ENCODE measurements around the gene TEX55.

TEX55 gene

DNA sequence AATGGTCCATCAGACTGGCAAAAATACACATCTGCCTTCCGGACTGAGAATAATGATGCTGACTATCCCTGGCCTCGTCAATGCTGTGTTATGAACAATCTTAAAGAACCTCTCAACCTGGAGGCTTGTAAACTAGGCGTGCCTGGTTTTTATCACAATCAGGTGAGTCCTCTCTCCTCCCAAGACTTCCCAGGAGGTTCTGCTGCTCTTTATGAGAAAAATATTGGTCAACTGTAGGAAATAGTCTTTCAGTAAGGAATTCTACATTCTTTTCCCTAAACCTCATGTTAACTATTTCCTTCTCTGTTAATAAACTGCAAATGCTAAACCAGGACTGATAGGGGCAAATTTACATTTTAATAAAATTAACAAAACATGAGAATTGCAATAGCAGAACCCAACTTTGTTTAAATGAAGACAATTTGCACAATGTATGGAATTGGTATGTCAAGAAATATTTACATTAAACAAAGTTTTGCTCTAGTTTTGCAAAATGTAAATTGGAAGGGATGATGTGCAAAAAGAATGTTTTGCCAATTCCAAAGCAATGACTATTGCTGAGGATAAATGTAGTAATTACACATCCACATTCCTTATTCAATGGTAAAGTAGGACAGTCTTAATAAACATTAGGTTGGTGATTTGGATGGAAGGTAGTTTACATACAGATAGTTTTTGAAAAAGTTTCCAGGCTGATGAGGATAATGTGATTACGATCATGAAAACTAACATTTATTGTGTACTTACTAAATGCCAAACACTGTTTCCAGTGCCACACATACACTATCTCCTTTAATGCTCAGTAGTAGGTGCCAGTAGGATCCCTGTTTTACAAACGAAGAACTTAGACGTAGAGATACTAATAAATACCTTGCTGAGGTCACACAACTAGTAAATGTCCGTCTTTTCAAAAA, 48.5 kb downstream of the TEX55 start:
- Histone ChIP-seq H3K36me3 (ENCODE audit: control insufficient read depth in 2 of 2, insufficient read depth in 1 of 2, low read length in 2 of 2) (no peaks in the 10 kb centered on the region), H3K4me1 (ENCODE audit: control insufficient read depth, insufficient read depth, low read length) (no peaks in the 10 kb centered on the region), H3K4me3 (ENCODE audit: low read depth, low read length) (no peak overlapping the region), H3K9me3 (ENCODE audit: control insufficient read depth, insufficient read depth, low read depth, low read length) (no peaks in the 10 kb centered on the region), H3K27ac (ENCODE audit: extremely low read depth, low read depth, low read length) (no peak overlapping the region)
- TF ChIP-seq ZNF404 (tag by site-specific recombination; IDR thresholded peaks at IDR 0.05) (no peak), ZSCAN16 (tag by site-specific recombination; IDR thresholded peaks at IDR 0.05) (no peak), YY1 (tag by site-specific recombination; IDR thresholded peaks at IDR 0.05) (no peak), ZNF48 (tag by site-specific recombination; IDR thresholded peaks at IDR 0.05) (no peak), ZNF707 (tag by site-specific recombination; IDR thresholded peaks at IDR 0.05) (no peak), ZBTB48 (tag by site-specific recombination; IDR thresholded peaks at IDR 0.05) (no peak), GLI4 (tag by site-specific recombination; IDR thresholded peaks at IDR 0.05) (no peak), ZNF626 (tag by site-specific recombination; IDR thresholded peaks at IDR 0.05) (no peak), ZIC2 (tag by site-specific recombination; IDR thresholded peaks at IDR 0.05) (no peak), ZNF157 (tag by site-specific recombination; IDR thresholded peaks at IDR 0.05) (no peak), ZNF501 (tag by site-specific recombination; IDR thresholded peaks at IDR 0.05) (no peak)
- TF ChIP-seq, protein P1, sequence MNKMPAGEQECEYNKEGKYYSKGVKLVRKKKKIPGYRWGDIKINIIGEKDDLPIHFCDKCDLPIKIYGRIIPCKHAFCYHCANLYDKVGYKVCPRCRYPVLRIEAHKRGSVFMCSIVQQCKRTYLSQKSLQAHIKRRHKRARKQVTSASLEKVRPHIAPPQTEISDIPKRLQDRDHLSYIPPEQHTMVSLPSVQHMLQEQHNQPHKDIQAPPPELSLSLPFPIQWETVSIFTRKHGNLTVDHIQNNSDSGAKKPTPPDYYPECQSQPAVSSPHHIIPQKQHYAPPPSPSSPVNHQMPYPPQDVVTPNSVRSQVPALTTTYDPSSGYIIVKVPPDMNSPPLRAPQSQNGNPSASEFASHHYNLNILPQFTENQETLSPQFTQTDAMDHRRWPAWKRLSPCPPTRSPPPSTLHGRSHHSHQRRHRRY (tag by site-specific recombination; IDR thresholded peaks at IDR 0.05), result no peak
- TF ChIP-seq, protein P2, sequence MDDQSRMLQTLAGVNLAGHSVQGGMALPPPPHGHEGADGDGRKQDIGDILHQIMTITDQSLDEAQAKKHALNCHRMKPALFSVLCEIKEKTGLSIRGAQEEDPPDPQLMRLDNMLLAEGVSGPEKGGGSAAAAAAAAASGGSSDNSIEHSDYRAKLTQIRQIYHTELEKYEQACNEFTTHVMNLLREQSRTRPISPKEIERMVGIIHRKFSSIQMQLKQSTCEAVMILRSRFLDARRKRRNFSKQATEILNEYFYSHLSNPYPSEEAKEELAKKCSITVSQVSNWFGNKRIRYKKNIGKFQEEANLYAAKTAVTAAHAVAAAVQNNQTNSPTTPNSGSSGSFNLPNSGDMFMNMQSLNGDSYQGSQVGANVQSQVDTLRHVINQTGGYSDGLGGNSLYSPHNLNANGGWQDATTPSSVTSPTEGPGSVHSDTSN (CRISPR knock-in tag; IDR thresholded peaks at IDR 0.05), result no peak
- ChIA-PET CTCF (no interaction called here), POLR2A (no interaction called here)

DNA sequence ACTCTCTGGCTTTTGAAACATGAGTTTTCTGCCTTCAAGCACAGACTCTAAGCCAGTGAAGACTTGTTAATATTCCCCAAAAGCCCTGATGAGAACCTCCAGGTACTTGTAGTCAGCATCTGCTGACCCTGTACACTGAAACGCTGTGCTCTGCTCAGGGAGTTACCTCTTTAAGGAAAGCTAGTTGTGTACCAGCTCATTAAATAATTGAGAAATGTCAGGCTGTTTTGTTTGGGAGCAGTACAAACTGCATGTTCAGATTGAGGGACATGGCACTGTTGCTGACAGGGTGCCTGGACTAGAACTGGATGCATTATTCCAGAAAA, 49.1 kb downstream of the TEX55 start:
- H3K27ac ChIP-seq (ENCODE audit: extremely low read depth, low read depth, low read length), result no peak overlapping the region
- ChIA-PET CTCF (interaction anchor here (0.7 kb wide), 1 partner anchor 214 kb away, joined by 3 read pairs; no protein-coding TSS in a partner anchor), POLR2A (no interaction called here)
- TF ChIP-seq ZNF169 (tag by site-specific recombination; IDR thresholded peaks at IDR 0.05) (no peak), SCRT1 (tag by site-specific recombination; IDR thresholded peaks at IDR 0.05; ENCODE audit: borderline replicate concordance) (no peak), ZNF391 (tag by site-specific recombination; IDR thresholded peaks at IDR 0.05; ENCODE audit: borderline replicate concordance, low read depth) (no peak), ZNF561 (tag by site-specific recombination; IDR thresholded peaks at IDR 0.05; ENCODE audit: borderline replicate concordance) (no peak), ZNF558 (tag by site-specific recombination; IDR thresholded peaks at IDR 0.05) (no peak), YY1 (tag by site-specific recombination; IDR thresholded peaks at IDR 0.05) (no peak), ZNF548 (tag by site-specific recombination; IDR thresholded peaks at IDR 0.05) (no peak), ZNF341 (tag by site-specific recombination; IDR thresholded peaks at IDR 0.05; ENCODE audit: low read depth) (no peak), ZNF560 (tag by site-specific recombination; IDR thresholded peaks at IDR 0.05; ENCODE audit: borderline replicate concordance) (no peak)
- TF ChIP-seq, protein P3, sequence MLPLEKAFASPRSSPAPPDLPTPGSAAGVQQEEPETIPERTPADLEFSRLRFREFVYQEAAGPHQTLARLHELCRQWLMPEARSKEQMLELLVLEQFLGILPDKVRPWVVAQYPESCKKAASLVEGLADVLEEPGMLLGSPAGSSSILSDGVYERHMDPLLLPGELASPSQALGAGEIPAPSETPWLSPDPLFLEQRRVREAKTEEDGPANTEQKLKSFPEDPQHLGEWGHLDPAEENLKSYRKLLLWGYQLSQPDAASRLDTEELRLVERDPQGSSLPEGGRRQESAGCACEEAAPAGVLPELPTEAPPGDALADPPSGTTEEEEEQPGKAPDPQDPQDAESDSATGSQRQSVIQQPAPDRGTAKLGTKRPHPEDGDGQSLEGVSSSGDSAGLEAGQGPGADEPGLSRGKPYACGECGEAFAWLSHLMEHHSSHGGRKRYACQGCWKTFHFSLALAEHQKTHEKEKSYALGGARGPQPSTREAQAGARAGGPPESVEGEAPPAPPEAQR (tag by site-specific recombination; IDR thresholded peaks at IDR 0.05), result no peak
- TF ChIP-seq, protein P4, sequence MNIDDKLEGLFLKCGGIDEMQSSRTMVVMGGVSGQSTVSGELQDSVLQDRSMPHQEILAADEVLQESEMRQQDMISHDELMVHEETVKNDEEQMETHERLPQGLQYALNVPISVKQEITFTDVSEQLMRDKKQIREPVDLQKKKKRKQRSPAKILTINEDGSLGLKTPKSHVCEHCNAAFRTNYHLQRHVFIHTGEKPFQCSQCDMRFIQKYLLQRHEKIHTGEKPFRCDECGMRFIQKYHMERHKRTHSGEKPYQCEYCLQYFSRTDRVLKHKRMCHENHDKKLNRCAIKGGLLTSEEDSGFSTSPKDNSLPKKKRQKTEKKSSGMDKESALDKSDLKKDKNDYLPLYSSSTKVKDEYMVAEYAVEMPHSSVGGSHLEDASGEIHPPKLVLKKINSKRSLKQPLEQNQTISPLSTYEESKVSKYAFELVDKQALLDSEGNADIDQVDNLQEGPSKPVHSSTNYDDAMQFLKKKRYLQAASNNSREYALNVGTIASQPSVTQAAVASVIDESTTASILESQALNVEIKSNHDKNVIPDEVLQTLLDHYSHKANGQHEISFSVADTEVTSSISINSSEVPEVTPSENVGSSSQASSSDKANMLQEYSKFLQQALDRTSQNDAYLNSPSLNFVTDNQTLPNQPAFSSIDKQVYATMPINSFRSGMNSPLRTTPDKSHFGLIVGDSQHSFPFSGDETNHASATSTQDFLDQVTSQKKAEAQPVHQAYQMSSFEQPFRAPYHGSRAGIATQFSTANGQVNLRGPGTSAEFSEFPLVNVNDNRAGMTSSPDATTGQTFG (tag by site-specific recombination; IDR thresholded peaks at IDR 0.05; ENCODE audit: borderline replicate concordance), result no peak
- TF ChIP-seq, protein P5, sequence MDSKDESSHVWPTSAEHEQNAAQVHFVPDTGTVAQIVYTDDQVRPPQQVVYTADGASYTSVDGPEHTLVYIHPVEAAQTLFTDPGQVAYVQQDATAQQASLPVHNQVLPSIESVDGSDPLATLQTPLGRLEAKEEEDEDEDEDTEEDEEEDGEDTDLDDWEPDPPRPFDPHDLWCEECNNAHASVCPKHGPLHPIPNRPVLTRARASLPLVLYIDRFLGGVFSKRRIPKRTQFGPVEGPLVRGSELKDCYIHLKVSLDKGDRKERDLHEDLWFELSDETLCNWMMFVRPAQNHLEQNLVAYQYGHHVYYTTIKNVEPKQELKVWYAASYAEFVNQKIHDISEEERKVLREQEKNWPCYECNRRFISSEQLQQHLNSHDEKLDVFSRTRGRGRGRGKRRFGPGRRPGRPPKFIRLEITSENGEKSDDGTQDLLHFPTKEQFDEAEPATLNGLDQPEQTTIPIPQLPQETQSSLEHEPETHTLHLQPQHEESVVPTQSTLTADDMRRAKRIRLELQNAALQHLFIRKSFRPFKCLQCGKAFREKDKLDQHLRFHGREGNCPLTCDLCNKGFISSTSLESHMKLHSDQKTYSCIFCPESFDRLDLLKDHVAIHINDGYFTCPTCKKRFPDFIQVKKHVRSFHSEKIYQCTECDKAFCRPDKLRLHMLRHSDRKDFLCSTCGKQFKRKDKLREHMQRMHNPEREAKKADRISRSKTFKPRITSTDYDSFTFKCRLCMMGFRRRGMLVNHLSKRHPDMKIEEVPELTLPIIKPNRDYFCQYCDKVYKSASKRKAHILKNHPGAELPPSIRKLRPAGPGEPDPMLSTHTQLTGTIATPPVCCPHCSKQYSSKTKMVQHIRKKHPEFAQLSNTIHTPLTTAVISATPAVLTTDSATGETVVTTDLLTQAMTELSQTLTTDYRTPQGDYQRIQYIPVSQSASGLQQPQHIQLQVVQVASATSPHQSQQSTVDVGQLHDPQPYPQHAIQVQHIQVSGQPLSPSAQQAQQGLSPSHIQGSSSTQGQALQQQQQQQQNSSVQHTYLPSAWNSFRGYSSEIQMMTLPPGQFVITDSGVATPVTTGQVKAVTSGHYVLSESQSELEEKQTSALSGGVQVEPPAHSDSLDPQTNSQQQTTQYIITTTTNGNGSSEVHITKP (tag by site-specific recombination; IDR thresholded peaks at IDR 0.05), result no peak

More for the DNA sequence above, 49.1 kb downstream of the TEX55 start:
- no peaks in the 10 kb centered on the region for H3K36me3 ChIP-seq (ENCODE audit: control insufficient read depth in 2 of 2, insufficient read depth in 1 of 2, low read length in 2 of 2)
- H3K9me3 ChIP-seq (ENCODE audit: control insufficient read depth, insufficient read depth, low read depth, low read length), result no peaks in the 10 kb centered on the region
- H3K4me3 ChIP-seq (ENCODE audit: low read depth, low read length), result no peak overlapping the region
- no peaks in the 10 kb centered on the region for H3K4me1 ChIP-seq (ENCODE audit: control insufficient read depth, insufficient read depth, low read length)
